M059J (cell line): ENCODE measurements around the gene PDE4D. TPM values are rescaled to one million over a fixed set of nuclear protein-coding genes. Genes with fewer than 3 reads are reported as not detected.

Experiments used
- DNase-seq: peaks from one replicate; pipeline ENCODE4 v3.0.0-alpha.2; 2012; ENCODE audit warnings: low read depth
- total RNA-seq: library from RNA; depleted of rRNA; stranded (reverse); fragments of >200 nt; shearing (Covaris generic); gene quantifications from 2 replicates; pipeline ENCODE4 v1.2.3, GENCODE V29; 2014

PDE4D gene
- total RNA-seq, 1 experiment from 2014 or later: 14.9 TPM

DNA sequence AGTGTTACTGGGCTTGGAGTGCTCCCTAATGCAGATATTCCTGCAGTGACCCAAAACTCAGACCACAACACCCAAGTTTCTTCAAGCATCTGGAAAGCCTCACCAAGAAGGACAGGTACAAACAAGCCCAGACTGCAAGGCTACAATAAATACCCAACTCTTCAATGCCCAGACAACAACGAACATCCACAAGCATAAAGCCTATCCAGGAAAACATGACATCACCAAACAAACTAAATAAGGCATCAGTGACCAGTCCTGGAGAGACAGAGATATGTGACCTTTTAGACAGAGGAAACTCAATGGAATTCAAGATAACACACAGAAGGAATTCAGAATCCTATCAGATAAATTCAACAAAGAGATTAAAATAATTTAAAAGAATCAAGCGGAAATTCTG lies 605.6 kb downstream of the PDE4D start:
- no peak for DNase-seq

DNA sequence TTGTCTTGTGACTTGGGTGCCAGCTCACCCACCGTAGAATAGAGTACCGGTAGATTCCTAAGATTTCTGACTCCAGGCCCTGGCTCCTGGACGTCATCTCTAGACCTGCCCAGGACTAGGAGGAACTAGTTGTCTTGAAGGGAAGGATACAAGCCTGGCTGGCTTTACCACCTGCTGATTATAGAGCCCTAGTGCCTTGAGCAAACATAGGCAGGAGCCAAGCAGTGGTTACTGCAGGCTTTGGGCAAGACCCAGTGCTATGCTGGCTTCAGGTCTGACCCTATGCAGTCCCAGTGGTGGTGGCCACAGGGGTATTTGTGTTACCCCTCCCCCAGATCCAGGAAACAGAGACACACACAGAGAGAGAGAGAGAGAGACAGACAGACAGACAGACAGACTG lies 606.2 kb downstream of the PDE4D start:
- no peak for DNase-seq

DNA sequence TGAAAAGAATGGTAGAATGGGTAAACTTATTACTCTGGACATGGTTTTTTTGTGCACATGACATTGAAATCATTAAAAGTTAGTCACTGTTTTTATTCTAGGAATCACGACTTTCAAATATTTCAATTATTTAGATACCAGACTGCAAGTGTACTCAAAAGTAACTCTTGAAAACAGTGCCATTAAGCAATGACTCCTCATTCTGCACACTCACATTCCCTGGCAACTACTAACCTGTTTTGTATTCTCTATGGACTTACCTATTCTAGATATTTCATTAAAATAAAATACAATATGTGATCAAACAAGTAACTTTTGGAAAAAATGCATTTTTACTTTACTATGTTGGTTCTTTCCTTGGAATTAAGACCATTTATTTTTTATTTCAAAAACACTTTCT lies 607.0 kb downstream of the PDE4D start:
- DNase-seq: no peak

DNA sequence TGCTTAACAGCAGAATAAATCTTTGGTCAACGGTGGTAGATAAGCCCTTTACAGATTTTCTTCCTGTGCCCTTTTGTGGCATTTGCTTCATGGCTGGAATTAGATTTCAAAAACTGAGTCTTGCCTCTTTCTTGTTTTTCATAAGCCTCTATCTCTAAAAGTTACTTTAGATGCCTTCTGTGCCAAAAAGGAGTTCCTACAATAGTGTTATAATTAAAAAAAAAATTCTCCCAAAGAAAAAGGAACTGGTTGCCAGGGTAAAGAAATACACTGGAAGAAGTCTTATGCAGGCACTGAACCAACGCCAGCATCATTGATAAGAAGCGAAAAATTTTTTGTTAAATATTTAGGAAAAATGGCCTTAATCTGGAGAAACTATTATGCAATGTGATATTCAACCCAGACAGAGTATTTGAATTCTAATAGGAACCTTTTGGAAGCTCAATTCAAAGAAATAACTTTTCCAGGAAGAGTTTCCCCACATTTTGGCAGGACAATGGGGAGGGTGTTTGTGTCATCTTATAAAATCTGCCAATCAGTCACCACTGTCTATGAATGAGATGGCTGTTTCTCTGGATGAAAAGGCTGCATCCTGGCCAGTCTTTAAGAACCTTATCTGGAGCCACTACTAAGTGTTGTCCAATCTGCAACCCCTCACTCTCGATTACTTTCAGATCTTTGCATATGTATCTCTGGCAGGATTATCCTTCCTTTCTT lies 608.1 kb downstream of the PDE4D start:
- DNase-seq: no peak

DNA sequence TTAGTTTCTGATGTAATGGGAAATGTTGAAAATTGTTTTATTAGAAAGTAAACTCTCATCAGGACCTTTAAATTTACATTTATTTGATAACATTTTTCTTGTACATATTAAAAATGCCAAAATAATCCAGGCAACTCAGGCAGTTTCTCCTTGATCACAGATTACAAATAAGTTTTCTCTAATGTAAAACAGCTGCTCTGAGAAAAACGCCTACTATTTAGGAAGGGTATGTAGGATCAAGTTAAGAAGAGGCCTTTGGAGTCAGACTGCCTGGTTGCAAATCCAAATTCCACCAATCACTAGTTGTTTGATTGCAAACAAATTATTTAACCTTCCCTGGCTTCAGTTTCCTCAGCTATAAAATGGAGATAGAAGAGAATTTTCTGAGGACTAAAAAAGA lies 610.8 kb downstream of the PDE4D start:
- no peak for DNase-seq

DNA sequence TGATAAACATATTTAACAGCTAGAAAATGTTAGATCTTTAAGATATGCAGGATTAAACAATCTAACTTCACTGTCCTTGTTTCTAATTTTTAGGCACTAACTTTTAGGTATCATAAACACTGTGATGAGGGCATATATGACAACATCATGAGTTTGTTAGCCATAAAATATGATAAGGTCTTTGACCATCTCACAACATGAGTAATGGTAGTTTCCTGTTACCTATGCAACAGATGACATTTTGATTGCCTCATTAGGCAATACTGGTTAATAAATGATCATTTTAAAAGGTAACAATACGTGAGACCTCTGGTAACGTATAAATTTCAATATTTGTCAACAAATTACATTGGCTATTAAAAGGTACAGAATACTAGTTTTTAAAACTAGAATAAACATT lies 613.5 kb downstream of the PDE4D start:
- no peak for DNase-seq

DNA sequence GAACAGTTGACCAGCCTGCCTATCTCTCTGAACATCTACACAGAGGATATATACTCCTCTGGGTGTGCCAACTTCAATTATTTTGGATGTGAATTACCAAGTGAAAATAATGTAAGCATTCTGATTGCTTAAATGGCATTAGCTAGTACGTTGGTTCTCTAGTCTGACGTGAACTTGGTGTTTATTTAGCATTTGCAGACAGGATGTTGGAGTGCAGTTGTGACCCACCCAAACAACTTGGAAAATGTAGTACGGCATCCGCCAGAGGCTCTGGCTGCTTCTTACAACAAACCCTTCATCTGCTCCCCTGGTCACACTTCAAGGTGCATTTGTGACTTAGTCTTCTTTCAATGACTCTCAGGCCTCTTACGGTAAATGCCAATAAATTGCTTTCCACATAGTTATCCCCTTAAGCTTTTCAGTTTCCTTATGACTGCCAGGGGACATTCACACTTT lies 616.6 kb downstream of the PDE4D start:
- DNase-seq: no peak

DNA sequence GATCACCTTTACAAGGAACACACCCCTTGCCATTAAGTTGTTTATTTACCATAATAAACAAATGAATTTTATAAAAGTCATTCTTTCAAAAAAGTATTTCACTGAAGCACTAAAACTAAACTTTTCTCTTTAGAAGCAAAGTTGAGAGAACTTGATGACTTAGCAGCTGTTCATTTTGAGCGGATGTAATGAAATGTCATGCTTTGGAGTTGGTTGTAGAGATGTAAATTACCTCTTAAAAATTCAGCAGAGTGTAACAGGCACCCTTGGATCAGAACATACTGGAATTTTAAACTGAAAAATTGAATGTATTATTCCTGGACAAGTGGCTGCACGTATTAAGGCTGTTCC lies 617.2 kb downstream of the PDE4D start:
- no peak for DNase-seq

DNA sequence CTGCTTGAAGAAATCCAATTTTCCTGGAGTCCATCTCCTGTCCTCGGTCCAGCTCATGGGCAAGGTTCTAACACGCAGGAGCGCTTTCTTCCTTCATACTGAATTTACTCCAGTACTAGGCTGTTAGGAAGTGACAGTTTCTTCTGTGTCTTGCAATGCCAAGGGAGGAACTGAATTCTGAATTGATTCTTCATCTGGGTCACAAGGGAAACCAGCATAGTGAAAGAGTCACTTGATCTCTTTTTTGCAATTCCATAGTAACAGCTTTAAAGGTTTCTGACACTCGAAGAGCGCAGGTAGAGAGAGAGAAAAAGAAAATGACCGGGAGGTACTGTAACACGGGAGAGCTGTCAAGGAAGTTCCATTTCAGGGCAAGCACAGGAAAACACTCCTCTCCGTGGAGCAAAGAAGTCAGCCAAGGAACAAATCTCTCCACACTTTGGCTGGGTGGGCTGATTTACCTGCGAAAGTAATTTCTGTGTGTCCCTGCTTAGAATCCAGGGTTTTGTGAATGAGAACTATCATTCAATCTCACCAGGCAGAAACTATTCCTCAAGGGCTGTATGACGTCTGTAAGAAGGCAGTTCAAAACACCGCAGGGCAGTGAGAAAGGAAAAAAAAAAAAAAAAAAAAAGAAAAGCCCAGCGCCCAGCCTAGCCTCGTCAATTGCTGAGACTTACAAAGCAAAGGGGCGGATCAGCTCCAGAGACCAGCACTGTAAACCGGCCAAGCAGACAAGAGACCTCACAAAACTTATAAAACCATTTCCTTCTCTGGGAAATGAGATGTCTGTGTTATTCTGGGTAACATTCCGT lies 617.8 kb downstream of the PDE4D start:
- DNase-seq: peak; percentile 90

DNA sequence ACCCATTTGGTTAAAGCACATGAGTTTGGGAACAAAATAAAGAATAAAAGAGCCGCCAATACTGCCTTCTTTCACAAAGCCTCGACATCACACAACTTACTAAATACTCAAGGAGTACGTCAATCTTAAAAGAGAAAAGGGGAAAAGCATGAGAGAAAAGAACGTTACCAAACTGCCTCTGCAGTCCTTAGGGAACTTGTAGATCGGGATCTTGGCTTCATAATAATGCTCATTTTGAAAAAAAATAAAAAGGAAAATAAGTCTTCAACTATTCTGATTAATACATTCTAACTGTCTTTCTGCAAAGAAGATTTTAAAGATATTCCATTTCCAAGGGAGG lies 618.4 kb downstream of the PDE4D start:
- DNase-seq: peak; percentile 31

DNA sequence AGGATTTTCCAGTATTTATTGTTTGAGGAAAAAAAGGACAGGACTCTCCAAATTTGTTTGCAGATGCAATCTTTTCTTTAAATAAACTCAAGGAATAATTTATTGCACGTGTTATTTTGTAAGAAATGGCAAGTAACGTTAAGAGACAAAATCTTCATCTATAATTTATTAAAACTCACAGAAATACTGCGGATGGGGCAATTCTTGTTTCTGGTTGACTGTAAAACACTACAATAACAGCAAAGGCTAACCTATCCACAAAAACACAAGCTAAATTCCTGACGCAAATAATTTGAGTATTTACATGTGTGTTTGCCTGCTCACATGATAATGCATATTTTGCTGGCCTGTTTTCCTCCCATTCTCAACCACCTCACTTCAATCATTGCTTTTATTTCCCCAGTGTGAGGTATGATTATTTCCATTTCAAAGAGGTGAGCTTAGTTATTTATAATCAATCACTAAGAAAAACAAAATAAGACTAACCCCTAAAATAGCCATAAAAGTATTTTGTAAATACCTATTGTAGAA lies 619.4 kb downstream of the PDE4D start:
- DNase-seq: no peak

DNA sequence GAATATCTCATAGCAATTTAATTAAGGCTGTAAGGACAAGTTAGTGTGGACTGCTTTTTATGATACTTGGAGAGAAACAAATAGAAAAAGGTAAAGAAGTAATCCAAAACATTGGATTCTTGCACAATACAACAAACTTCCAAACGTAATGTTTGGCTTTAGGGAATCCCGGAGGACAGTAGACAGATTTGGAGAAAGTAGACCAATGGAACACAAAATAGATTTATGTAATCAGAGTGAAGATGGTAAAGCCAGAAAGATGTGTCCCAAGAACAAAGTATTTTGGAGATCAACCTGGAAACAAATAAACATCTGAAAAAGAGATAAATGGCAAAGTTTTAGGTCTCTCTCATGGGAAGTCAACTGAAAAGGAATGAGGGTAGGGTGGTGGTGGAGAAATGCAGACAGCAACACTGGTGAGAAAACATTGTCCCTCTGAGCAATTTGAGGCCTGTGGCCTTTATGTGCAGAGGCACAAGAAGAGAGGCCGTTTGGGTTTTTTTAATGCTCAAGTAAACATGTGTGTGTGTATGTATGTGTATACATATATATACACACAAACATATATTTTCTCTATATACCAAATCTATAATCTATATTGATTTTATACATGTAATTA lies 620.6 kb downstream of the PDE4D start:
- DNase-seq: no peak

DNA sequence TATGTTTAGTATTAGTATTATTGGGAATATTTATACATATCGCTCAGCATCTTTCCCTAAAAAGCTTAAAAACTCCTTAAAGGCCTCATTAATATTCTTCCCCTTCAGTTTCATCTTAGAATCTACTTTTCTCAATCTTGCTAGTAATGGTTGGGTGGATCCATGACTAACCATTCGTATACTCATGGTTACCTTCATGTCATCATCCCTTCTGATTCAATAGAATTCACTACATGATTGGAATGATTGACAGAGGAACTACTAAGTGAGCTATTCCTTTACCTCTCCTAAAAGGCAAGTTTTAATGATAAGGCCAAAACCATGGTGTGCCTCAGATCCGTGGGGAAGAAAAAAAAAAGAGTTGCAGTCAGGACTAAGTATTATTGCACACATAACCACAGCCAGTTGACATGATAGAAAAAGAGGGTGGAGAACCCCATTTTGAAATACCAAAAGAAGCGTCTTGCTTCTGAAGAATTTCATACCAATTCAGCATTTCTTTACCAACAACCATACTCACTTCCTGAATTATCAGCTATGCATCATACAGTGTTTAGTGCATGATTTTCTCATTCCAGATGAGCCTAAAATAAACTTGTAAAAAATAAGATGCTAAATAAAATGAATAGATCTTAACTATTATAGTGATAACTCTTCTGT lies 624.6 kb downstream of the PDE4D start:
- DNase-seq: no peak

DNA sequence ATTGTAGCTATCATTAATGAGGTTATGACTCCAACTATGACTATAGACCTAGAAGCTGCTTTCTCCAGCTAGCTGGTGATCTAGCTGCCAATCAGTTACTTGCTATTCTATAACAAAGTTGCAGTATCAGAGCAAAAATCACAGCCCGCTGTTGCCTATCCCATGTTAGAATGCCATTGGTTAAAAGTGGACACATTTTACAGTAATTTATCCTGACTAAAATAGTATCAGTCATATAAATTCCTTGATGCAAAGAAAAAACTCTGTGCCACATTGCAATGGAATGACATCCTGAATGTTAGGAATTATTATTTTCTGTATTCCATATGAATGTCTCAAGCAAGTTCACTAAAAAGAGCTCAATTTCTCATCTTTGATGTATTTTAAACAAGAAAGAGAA lies 626.5 kb downstream of the PDE4D start:
- no peak for DNase-seq

DNA sequence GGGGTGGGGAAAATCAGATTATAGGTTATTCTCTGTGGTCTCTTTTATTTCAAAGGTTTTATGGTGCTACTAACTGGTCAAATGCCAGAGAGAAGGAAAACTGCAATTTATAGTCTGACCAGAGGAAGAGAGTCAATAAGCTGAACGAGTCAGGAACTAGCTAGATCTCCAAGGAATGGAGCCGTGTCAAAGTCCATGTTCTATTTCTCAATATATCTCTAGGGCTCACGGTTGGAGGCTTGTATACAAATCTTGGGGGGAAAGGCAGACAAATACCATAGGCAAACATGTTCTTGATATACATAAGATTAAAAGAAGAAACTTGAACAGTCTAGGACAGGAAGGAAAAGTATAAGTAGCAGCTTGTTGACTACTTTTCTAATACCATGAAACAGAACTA lies 627.1 kb downstream of the PDE4D start:
- DNase-seq: no peak

DNA sequence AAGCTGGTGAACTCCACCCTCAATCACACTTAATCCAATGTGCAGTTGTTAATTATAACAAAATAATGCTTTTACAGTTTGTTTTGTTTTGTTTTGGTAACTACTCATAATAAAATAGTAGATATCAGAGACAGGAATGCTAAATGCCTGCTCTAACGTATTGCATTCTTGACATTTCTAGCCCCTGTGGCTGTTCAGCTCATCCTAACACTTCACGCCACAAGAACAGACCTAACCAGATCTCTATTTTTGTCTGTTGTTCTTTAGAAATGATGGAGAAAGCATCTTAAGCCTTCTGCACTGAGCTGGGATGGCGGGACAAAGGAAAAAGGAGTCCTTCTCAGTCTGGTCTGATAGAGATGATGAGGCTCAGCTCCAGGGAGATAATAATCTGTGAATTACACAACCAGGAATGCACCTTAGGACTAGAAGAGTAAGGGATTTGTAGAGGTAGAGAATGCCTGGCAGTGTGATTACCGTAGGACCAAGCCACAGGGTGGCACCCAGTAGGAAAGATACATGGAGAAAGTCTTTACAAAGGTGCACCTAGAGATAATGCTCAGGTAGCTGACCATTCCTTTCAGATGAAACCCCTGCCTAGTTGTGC lies 628.8 kb downstream of the PDE4D start:
- DNase-seq: peak; percentile 38

DNA sequence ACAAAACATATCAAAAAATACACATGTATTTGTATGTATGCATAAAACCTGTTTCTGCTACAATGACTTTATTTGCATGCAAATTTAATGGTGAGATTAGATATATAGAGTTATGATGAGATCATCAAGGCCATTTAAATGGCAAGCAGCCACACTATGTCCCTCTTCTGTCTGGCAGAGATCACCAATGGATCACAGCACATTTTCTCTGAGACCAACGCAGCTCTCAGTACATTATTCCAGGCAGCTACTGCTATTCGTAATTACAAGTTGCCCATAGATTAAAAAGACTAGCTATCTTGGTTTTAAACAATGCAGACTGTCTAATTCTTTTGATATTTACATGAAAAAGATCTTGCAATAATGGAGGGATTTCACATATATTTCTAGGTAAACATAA lies 629.5 kb downstream of the PDE4D start:
- no peak for DNase-seq

DNA sequence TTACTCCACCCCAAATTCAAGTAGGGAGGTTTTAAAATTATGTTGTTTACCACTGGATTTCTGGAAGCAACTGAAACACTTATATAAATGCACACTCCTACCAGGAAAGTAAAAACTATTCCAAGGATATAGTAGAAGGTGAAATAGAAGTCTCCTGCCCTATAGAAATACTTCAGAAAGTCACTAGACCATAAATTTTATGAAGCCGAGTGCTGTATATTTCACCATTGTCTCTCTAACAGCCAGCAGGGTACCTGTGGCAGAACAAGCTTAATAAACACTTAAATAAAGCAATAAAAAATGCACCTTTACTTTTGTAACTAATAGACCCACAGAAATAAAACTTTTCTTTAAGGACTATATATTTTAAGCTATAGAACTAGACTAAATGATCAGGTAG lies 631.6 kb downstream of the PDE4D start:
- DNase-seq: no peak

DNA sequence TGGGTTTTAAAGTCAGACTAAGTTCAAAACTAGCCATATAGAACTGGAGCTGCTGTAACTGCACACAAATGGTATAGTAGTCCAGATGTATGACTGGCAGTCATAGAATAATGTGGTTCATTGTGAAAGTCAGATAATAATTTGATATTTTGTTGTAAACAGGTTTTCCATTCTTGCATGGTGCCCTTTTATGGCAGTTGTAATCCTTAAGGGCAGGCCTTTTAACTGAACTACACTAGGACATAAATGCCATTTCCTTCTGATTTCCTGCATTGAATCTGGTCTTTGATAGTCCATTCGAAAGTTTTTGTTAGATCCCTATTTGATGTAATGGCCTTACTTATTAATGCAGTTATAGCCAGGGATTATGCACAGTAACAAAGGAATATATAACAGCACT lies 632.6 kb downstream of the PDE4D start:
- DNase-seq: no peak

DNA sequence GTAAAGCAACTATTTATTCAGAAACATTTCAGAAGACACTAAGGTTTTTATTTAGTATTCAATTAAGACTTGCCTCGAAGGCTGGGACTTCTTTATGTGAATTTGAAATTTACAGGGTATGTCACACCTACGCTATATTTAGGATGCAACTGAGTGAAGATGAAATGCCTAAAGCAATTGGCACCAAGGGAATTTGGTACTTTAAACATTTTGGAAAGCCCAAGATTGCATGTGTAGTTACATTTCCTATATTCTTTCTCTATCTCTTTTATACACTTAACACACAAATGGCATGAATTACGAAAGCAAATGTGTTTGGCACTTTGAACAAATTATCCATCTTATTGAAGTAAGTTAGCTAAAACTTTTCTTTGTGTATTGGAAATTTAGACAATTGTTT lies 633.3 kb downstream of the PDE4D start:
- no peak for DNase-seq

DNA sequence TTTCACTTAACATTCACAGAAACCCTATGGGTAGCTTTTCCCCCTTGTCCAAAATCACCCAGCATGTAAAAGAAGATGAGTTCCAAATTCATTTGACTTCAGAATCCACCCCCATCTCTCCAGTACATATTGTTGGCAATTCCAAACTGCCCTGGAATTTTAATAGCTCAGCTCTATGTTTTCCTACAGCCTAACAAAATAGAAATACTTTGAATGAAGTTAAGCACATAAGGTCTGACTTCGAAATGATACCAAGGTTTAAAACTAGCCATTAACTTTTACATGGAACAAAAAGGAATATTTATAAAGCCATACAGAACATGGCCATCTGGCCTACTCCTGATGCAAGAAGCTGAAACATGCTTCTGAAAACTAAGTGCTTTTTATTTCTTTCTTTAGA lies 634.3 kb downstream of the PDE4D start:
- DNase-seq: no peak
